DND-41 (cell line): ENCODE data around the gene SLC2A6.

ENCODE experiments used
- ATAC-seq: fragments of 200-7000 bp; cut with Tn5 transposase; 3 replicates; pipeline ENCODE4 v1.9.1; 2021; ENCODE audit warnings: low read depth; ENCODE audit not compliant: insufficient read depth
- DNase-seq: peaks from one replicate; pipeline ENCODE4 v3.0.0-alpha.2; 2020
- H2AFZ ChIP-seq: 2 replicates; pipeline ENCODE4 v1.6.0; 2012; ENCODE audit warnings: low read depth, low read length
- H3K27ac ChIP-seq: 2 replicates; pipeline ENCODE4 v1.5.1; 2012; ENCODE audit warnings: low read length, inconsistent platforms
- H3K27me3 ChIP-seq: fragments of 200-600 bp; sonication (generic); 2 replicates; pipeline ENCODE4 v1.6.0; 2012; ENCODE audit warnings: low read length, mild to moderate bottlenecking, inconsistent platforms; ENCODE audit not compliant: insufficient read depth, poor library complexity
- H3K36me3 ChIP-seq: 2 replicates; pipeline ENCODE4 v1.5.1; 2012; ENCODE audit warnings: low read length, inconsistent platforms; ENCODE audit not compliant: insufficient read depth
- H3K4me1 ChIP-seq: 2 replicates; pipeline ENCODE4 v1.5.1; 2012; ENCODE audit warnings: mild to moderate bottlenecking, low read length; ENCODE audit not compliant: insufficient read depth
- H3K4me2 ChIP-seq: 2 replicates; pipeline ENCODE4 v1.6.0; 2012; ENCODE audit warnings: mild to moderate bottlenecking, moderate library complexity, low read length, inconsistent platforms; ENCODE audit not compliant: insufficient read depth
- H3K4me3 ChIP-seq, 2 experiments: fragments of 200-600 bp in 1 of 2; shearing (Covaris generic) in 1 of 2; 2 replicates each; pipeline ENCODE4 v1.5.1; 2012 to 2016; ENCODE audit warnings: inconsistent platforms in 2 of 2, low read length in 2 of 2, mild to moderate bottlenecking in 2 of 2, low read depth in 1 of 2, moderate library complexity in 1 of 2
- H3K79me2 ChIP-seq: 2 replicates; pipeline ENCODE4 v1.6.0; 2012; ENCODE audit warnings: low read length, inconsistent platforms; ENCODE audit not compliant: insufficient read depth
- H3K9ac ChIP-seq: 2 replicates; pipeline ENCODE4 v1.6.0; 2012; ENCODE audit warnings: low read depth, mild to moderate bottlenecking, inconsistent platforms, low read length, moderate library complexity
- H3K9me3 ChIP-seq: 2 replicates; pipeline ENCODE4 v1.5.1; 2012; ENCODE audit warnings: low read length, moderate library complexity, mild to moderate bottlenecking, inconsistent platforms; ENCODE audit not compliant: insufficient read depth, severe bottlenecking
- H4K20me1 ChIP-seq: 2 replicates; pipeline ENCODE4 v1.6.0; 2012; ENCODE audit warnings: low read length; ENCODE audit not compliant: insufficient read depth
- EZH2 ChIP-seq: IDR thresholded peaks from 3 replicates; pipeline ENCODE4 v1.6.1; 2012; ENCODE audit warnings: borderline replicate concordance, low read depth, mild to moderate bottlenecking, moderate library complexity, low read length, inconsistent platforms; ENCODE audit not compliant: severe bottlenecking
- TF ChIP-seq, protein P1 (sequence below): IDR thresholded peaks from 2 replicates; pipeline ENCODE4 v1.5.1; 2012; ENCODE audit warnings: borderline replicate concordance, low read length, moderate library complexity, mild to moderate bottlenecking; ENCODE audit not compliant: poor library complexity, severe bottlenecking; ENCODE audit errors: extremely low read depth

The SLC2A6 gene

DNA sequence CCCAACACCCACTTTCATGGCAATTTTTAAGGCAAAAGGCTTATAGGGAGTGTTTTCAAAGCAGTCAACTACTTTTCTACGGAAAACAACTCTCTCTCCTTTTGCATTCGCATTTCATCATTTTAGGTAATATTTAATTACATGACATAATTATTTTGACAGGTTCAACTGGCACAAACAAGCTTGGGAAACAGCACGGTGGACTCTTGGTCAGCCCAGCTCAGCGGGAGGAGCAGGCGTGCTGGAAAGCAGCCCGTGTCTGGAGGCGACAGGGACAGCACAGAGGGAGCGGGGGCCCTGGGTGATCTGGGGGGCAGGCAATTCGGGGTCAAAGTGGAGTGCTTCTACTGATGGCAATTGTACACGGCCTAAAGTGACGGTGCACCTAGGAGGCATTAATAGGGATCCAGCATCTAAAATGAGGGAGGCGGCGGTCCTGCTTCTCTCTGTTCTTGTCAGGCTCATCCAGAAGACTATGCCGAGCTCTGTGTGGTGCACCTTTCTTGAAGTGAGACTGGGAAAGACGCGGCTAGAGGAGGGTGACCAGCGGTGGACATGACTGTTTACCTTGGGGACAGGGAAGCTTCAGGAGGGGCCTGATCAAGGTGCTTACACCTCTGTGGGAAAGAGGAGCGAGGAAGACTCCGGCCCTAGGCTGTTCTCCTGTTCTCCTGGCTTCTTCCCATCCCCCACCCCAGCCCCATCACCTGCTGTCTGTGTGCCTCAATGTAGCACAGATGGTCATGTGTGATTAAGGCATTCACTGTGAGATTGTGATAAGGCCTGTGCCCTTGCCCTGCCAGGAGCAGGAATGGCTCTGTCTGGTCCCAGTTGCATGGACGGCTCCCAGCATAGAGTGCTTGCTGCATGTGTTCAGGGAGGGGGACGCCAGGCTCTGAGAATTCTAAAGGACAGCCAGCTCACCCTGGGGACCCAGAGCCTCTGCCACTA lies 42.5 kb upstream of the SLC2A6 start:
- no peaks in the 10 kb centered on the region for H3K4me1 ChIP-seq
- no peaks in the 10 kb centered on the region for H3K9me3 ChIP-seq
- peaks cover 4% of the 10 kb centered on the region for H3K27me3 ChIP-seq
- H2AFZ ChIP-seq: no peak overlapping the region
- H4K20me1 ChIP-seq: no peaks in the 10 kb centered on the region
- no peaks in the 10 kb centered on the region for H3K36me3 ChIP-seq
- H3K27ac ChIP-seq: no peak overlapping the region
- no peak overlapping the region for H3K9ac ChIP-seq
- H3K4me2 ChIP-seq: no peak overlapping the region
- no peak overlapping the region for H3K4me3 ChIP-seq
- H3K79me2 ChIP-seq: no peaks in the 10 kb centered on the region
- DNase-seq (no peak), ATAC-seq (no peak)
- TF ChIP-seq, protein P1, sequence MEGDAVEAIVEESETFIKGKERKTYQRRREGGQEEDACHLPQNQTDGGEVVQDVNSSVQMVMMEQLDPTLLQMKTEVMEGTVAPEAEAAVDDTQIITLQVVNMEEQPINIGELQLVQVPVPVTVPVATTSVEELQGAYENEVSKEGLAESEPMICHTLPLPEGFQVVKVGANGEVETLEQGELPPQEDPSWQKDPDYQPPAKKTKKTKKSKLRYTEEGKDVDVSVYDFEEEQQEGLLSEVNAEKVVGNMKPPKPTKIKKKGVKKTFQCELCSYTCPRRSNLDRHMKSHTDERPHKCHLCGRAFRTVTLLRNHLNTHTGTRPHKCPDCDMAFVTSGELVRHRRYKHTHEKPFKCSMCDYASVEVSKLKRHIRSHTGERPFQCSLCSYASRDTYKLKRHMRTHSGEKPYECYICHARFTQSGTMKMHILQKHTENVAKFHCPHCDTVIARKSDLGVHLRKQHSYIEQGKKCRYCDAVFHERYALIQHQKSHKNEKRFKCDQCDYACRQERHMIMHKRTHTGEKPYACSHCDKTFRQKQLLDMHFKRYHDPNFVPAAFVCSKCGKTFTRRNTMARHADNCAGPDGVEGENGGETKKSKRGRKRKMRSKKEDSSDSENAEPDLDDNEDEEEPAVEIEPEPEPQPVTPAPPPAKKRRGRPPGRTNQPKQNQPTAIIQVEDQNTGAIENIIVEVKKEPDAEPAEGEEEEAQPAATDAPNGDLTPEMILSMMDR: no peak
- TF ChIP-seq EZH2: no peak

DNA sequence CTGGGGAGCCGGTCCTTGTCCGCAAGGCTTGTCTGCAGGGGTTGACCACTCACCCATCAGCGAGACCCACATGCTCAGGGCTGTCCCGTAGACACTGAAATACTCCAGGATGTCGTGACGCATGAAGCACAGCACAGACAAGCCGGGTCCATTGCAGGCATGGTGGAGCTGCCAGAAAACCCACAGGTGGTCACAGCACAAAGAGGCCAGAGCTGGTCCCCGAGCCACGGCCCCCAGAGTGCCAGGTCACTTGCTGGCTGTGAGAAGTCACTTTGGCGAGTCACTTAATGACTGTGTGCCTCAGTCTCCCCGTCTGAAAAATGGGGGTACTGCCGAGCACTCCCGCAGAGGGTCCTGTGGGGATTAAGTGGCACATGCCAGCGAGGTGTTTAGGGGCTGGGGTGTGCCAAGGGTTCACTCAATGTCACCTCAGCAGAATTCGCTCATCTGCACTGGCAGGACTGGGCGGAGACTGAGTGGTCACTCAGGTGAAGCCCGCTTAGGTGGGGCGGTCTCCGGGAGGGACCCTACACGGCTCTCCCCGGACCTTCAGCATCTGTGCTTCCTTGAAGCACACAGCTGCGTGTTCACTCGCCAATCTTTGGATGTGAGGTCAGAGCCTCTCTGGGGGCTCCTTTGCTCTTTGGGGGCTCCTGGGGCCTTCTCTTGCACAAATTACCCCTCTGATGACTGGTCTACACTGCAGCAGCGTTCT lies 41.4 kb upstream of the SLC2A6 start:
- Histone ChIP-seq H3K9me3 (no peaks in the 10 kb centered on the region), H3K36me3 (no peaks in the 10 kb centered on the region), H4K20me1 (no peaks in the 10 kb centered on the region), H3K27ac (no peak overlapping the region), H3K4me3 (no peak overlapping the region), H3K9ac (no peak overlapping the region), H2AFZ (no peak overlapping the region), H3K27me3 (no peaks in the 10 kb centered on the region), H3K4me2 (no peak overlapping the region), H3K4me1 (no peaks in the 10 kb centered on the region), H3K79me2 (no peaks in the 10 kb centered on the region)
- TF ChIP-seq EZH2: no peak
- TF ChIP-seq, protein P1: no peak
- ATAC-seq: no peak
- DNase-seq: no peak

DNA sequence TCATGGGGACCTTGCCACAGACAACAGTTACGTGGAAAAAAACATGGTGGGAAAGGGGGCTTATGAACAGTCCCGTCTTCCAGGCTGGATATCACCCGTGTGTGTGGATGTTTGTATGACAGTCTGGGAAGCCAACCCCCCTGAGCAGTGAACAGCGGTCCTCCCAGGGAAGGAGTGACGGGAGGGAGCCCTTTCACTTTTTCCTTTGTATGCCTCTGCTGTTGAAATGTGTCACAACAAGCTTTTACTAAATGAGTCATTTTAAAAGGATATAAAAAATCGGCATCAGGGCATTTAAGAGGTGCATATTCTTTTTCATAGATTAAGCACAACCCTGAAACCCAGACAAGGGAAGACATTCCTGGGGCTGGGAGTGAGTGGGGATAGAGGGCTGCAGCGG lies 40.8 kb upstream of the SLC2A6 start:
- H3K4me2 ChIP-seq: no peak overlapping the region
- TF ChIP-seq EZH2: no peak
- TF ChIP-seq, protein P1: no peak
- H3K36me3 ChIP-seq: no peaks in the 10 kb centered on the region
- H3K4me3 ChIP-seq: no peak overlapping the region
- H3K27me3 ChIP-seq: no peaks in the 10 kb centered on the region
- H3K9me3 ChIP-seq: no peaks in the 10 kb centered on the region
- no peak overlapping the region for H2AFZ ChIP-seq
- H4K20me1 ChIP-seq: no peaks in the 10 kb centered on the region
- no peak for DNase-seq
- no peak overlapping the region for H3K9ac ChIP-seq
- no peak for ATAC-seq
- no peaks in the 10 kb centered on the region for H3K4me1 ChIP-seq
- no peaks in the 10 kb centered on the region for H3K79me2 ChIP-seq
- H3K27ac ChIP-seq: no peak overlapping the region
